Gastroesophageal sphincter (tissue), 4 donors: Measurements from ENCODE around the gene DNAJB1. TPM values are rescaled to one million over a fixed set of nuclear protein-coding genes. Genes with fewer than 3 reads are reported as not detected.

Experiments used
- ATAC-seq: fragments of 150-250 bp; one replicate; pipeline ENCODE4 v1.9.1; 2016; ENCODE audit warnings: mild to moderate bottlenecking, moderate library complexity
- H3K27ac ChIP-seq, 4 donors: fragments of 200-600 bp; sonication (generic) in 3 of 4; 1 replicate in 3 of 4; 2 replicates in 1 of 4; pipeline ENCODE4 v1.5.1; 2016 to 2019
- H3K27me3 ChIP-seq: fragments of 200-600 bp; sonication (generic); one replicate; pipeline ENCODE4 v1.5.1; 2019
- H3K36me3 ChIP-seq, 2 donors: fragments of 200-600 bp; sonication (generic); one replicate each; pipeline ENCODE4 v1.5.1; 2019; ENCODE audit warnings: control low read depth in 1 of 2
- H3K4me1 ChIP-seq, 3 donors: fragments of 200-600 bp; sonication (generic); 1 replicate in 2 of 3; 2 replicates in 1 of 3; pipeline ENCODE4 v1.5.1; 2016 to 2019; ENCODE audit warnings: control low read depth in 2 of 3
- H3K4me3 ChIP-seq, 2 donors: fragments of 200-600 bp; sonication (generic); one replicate each; pipeline ENCODE4 v1.5.1; 2019; ENCODE audit warnings: mild to moderate bottlenecking in 1 of 2, moderate library complexity in 1 of 2
- H3K9me3 ChIP-seq, 3 donors: fragments of 200-600 bp; sonication (generic); one replicate each; pipeline ENCODE4 v1.5.1; 2017 to 2019; ENCODE audit warnings: control low read depth in 2 of 3
- EP300 ChIP-seq: sonication (generic); formaldehyde crosslinking; IDR thresholded peaks from one replicate; pipeline ENCODE4 v1.6.1; 2017; ENCODE audit warnings: antibody characterized with exemption, mild to moderate bottlenecking
- POLR2A ChIP-seq, 2 donors: fragments of 450-650 bp; IDR thresholded peaks; one replicate each; pipeline ENCODE4 v1.6.1; 2017; ENCODE audit warnings: antibody characterized with exemption in 2 of 2, mild to moderate bottlenecking in 2 of 2, moderate library complexity in 1 of 2
- POLR2AphosphoS5 ChIP-seq: sonication (generic); formaldehyde crosslinking; IDR thresholded peaks from one replicate; pipeline ENCODE4 v1.6.1; 2017; ENCODE audit warnings: antibody characterized with exemption
- WGBS, 2 donors: methylation state at CpG; one replicate each; pipeline ENCODE4 v1.1.5; 2018; ENCODE audit warnings: low coverage in 1 of 2; 5-methylcytosine and 5-hydroxymethylcytosine counted together
- total RNA-seq, 4 donors: library from RNA; depleted of rRNA; stranded (reverse); fragments of >200 nt; gene quantifications; one replicate each; pipeline ENCODE4 v1.1.0, GENCODE V29; 2016
- TF ChIP-seq, protein P1 (sequence below), 4 experiments: fragments of 200-600 bp in 2 of 4; fragments of 450-650 bp in 2 of 4; sonication (generic) in 1 of 4; IDR thresholded peaks; one replicate each; pipeline ENCODE4 v1.5.1; 2017 to 2019; ENCODE audit warnings: antibody characterized with exemption in 4 of 4, mild to moderate bottlenecking in 2 of 4, moderate library complexity in 2 of 4

The DNAJB1 gene
- total RNA-seq, 4 donors from 2014 or later = 59.3 to 72.8 (median 68.2) TPM

DNA sequence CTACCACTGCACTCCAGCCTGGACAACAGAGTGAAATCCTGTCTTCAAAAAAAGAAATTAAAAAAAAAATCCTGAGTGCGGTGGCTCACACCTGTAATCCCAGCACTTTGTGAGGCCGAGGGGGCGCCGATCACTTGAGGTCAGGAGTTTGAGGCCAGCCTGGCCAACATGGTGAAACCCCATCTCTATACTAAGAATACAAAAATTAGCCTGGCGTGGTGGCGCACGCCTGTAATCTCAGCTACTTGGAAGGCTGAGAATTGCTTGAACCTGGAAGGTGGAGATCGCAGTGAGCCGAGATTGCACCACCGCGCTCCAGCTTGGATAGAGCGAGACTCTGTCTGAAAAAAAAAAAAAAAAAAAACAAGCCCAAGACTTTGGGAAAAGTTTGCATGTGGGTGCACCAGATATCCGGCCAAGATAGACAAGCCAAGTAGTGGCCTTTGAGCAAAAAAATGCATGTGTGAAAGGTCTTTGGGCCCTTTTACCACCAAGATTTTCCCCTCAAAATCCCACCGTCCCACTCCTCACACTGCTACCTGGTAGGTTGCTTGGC is 5.7 kb downstream of the DNAJB1 start:
- Histone ChIP-seq H3K27ac (no peak overlapping the region), H3K4me3 (no peak overlapping the region), H3K27me3 (no peaks in the 10 kb centered on the region), H3K9me3 (no peaks in the 10 kb centered on the region), H3K4me1 (peaks cover 0 to 55% (median 26%) of the 10 kb centered on the region in 3 donors), H3K36me3 (peaks cover 0 to 41% of the 10 kb centered on the region in 2 donors)
- no peak for TF ChIP-seq POLR2AphosphoS5
- TF ChIP-seq POLR2A (IDR thresholded peaks at IDR 0.05) = no peak
- TF ChIP-seq, protein P1, sequence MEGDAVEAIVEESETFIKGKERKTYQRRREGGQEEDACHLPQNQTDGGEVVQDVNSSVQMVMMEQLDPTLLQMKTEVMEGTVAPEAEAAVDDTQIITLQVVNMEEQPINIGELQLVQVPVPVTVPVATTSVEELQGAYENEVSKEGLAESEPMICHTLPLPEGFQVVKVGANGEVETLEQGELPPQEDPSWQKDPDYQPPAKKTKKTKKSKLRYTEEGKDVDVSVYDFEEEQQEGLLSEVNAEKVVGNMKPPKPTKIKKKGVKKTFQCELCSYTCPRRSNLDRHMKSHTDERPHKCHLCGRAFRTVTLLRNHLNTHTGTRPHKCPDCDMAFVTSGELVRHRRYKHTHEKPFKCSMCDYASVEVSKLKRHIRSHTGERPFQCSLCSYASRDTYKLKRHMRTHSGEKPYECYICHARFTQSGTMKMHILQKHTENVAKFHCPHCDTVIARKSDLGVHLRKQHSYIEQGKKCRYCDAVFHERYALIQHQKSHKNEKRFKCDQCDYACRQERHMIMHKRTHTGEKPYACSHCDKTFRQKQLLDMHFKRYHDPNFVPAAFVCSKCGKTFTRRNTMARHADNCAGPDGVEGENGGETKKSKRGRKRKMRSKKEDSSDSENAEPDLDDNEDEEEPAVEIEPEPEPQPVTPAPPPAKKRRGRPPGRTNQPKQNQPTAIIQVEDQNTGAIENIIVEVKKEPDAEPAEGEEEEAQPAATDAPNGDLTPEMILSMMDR (IDR thresholded peaks at IDR 0.05) = no peak
- no peak for TF ChIP-seq EP300
- no peak for ATAC-seq
- WGBS, 2 donors = 76 to 90% methylated on average over 4 to 11 of the region's 14 CpGs

DNA sequence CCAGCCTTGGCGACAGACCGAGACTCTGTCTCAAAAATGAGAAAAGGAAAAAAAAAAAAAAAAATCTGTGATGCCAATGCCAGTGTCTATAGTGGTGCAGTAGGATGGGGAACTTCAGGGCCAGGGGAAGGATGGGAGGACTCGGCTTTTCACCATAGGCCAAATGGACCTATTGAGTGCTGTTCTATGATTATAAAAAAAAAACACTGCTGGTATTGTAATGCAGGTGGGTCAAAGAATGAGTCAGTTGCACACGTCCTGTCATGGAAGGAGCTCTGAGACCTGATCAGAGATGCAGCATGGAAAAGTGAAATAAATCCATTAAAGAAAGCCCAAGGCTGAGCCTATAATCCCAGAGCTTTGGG is 7.0 kb downstream of the DNAJB1 start:
- H3K4me3 ChIP-seq = no peak overlapping the region
- H3K9me3 ChIP-seq = no peaks in the 10 kb centered on the region
- H3K27ac ChIP-seq = peak overlapping the region in 3 of 4 donors; percentile 46 to 76 (median 61)
- 82 to 86% methylated on average over 2 to 3 of the region's 4 CpGs for WGBS, 2 donors
- TF ChIP-seq POLR2AphosphoS5 (no peak), EP300 (no peak), POLR2A (IDR thresholded peaks at IDR 0.05) (no peak)
- TF ChIP-seq, protein P1 (IDR thresholded peaks at IDR 0.05) = no peak
- peaks cover 0 to 46% (median 18%) of the 10 kb centered on the region in 3 donors for H3K4me1 ChIP-seq
- ATAC-seq = no peak
- H3K36me3 ChIP-seq = peaks cover 0 to 35% of the 10 kb centered on the region in 2 donors
- H3K27me3 ChIP-seq = no peaks in the 10 kb centered on the region

DNA sequence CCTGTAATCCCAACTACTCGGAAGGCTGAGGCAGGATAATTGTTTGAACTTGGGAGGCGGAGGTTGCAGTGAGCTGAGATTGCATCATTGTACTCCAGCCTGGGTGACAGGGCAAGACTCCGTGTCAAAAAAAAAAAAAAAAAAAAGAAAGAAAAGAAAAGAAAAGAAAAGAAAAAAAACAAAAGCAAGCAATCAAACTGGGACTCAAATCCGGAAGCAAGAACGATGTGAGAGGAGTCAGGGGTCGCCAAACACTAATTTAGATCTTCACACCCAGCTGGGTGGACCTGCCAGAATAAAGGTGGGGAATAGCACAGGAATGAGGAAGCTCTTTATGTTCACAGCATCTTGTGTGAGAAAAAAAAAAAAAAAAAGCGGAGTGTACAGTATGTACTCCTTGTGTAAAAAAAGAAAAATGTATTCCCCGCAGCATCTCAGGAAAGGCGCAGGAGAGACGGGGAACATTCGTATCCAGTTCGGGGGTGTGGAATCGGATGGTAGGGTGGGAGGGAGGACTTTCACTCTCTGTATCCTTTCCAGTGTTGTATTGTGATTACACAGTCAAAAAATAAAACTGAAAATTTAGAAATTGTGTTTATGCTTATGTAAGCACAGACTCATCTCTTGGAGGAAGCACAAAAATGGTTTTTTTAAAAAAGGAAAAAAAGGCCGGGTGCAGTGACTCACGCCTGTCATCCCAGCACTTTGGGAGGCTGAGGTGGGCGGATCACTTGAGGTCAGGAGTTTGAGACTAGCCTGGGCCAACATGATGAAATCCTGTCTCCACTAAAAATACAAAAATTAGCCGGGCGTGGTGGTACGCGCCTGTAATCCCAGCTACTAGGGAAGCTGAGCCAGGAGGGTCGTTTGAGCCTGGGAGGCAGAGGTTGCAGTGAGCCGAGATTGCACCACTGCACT is 7.6 kb downstream of the DNAJB1 start:
- Histone ChIP-seq H3K27me3 (no peaks in the 10 kb centered on the region), H3K4me1 (peaks cover 0 to 40% (median 12%) of the 10 kb centered on the region in 3 donors), H3K27ac (peak overlapping the region in 3 of 4 donors; percentile 61 to 76 (median 73)), H3K4me3 (no peak overlapping the region), H3K36me3 (peaks cover 0 to 28% of the 10 kb centered on the region in 2 donors), H3K9me3 (no peaks in the 10 kb centered on the region)
- peak; percentile 92 for ATAC-seq
- 35 to 45% methylated on average over 12 to 22 of the region's 22 CpGs for WGBS, 2 donors
- TF ChIP-seq POLR2A (IDR thresholded peaks at IDR 0.05) (no peak), EP300 (no peak), POLR2AphosphoS5 (no peak)
- TF ChIP-seq, protein P1 (IDR thresholded peaks at IDR 0.05) = no peak

DNA sequence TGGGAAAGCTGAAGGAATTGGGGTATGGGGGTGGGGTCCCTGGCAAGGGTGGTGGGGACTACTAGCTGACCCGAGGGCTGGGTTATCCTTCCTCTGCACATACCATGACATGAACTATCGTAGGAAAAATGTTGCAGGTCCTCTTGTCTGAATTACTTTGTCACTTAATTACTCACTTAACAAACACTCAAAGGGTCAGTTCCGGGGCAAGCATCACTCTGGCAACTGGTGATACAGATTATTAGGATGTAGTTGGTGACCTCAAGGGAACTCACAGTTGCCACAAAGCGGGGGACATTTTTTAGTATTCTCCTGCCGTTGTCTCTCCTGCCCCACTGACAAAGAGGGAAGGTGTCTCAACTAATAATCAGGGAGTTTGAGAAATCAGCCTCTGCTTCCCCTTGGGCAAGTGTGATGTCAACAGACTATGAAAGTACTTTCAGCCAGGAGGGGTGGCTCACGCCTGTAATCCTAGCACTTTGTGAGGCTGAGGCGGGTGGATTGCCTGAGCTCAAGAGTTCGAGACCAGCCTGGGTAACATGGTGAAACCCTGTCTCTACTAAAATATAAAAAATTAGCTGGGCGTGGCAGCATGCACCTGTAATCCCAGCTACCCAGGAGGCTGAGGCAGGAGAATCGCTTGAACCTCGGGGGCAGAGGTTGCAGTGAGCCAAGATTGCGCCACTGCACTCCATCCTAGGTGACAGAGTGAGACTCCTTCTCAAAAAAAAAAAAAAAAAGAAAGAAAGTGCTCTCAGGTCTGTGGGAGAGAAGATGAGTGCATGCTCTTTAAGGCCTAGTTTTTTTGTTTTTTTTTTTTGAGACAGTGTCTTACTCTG is 10.3 kb downstream of the DNAJB1 start:
- no peak for TF ChIP-seq EP300
- TF ChIP-seq POLR2A (IDR thresholded peaks at IDR 0.05) = no peak
- TF ChIP-seq POLR2AphosphoS5 = no peak
- TF ChIP-seq, protein P1 (IDR thresholded peaks at IDR 0.05) = no peak
- no peak overlapping the region for H3K27ac ChIP-seq
- 41 to 51% methylated on average over 4 to 9 of the region's 12 CpGs for WGBS, 2 donors
- H3K4me3 ChIP-seq = no peak overlapping the region
- H3K36me3 ChIP-seq = peaks cover 0 to 2% of the 10 kb centered on the region in 2 donors
- peaks cover 0 to 18% (median 0%) of the 10 kb centered on the region in 3 donors for H3K4me1 ChIP-seq
- ATAC-seq = no peak
- no peaks in the 10 kb centered on the region for H3K9me3 ChIP-seq
- H3K27me3 ChIP-seq = no peaks in the 10 kb centered on the region
